Hematopoietic multipotent progenitor cell treated with erythropoietin and hydrocortisone succinate and interleukin-3 and kit ligand, for 17 days (in vitro differentiated cells): ENCODE data around the gene SLAIN2.
A peak's percentile ranks its signal among the peaks of the same experiment; 100 is the strongest.
"Not testable (repeated sequence)": the region's sequence is repeated elsewhere in the genome, so short reads cannot be mapped to it uniquely, and the experiment has no call there.

ENCODE experiments used
- DNase-seq: peaks from one replicate; pipeline ENCODE4 v3.0.0-alpha.2; 2015; ENCODE audit warnings: low spot score

Gene SLAIN2

GRCh38 chr4:48340965-48341775 is at the start of gene SLAIN2:
Gene SLAIN2, plus strand, starts transcription at chr4:48341529. Its CDS starts 211 bp downstream, at chr4:48341740.
- DNase-seq, result peak; percentile 96

- not testable (repeated sequence) for DNase-seq
Measured at GRCh38 chr4:48292218-48292790, 49.0 kb upstream of the SLAIN2 start.

- DNase-seq, result no peak
Measured at GRCh38 chr4:48295116-48295515, 46.2 kb upstream of the SLAIN2 start.

GRCh38 chr4:48296365-48296764 is 45.0 kb upstream of the SLAIN2 start:
- no peak for DNase-seq

- DNase-seq, result no peak
Measured at GRCh38 chr4:48297256-48297846, 44.0 kb upstream of the SLAIN2 start.

- no peak for DNase-seq
Measured at GRCh38 chr4:48299560-48299959, 41.8 kb upstream of the SLAIN2 start.

GRCh38 chr4:48300004-48300403 is 41.3 kb upstream of the SLAIN2 start:
- DNase-seq, result no peak

- DNase-seq, result no peak
Measured at GRCh38 chr4:48305508-48305907, 35.8 kb upstream of the SLAIN2 start.

- no peak for DNase-seq
Measured at GRCh38 chr4:48307528-48307927, 33.8 kb upstream of the SLAIN2 start.

GRCh38 chr4:48308901-48309300 is 32.4 kb upstream of the SLAIN2 start:
- no peak for DNase-seq

- no peak for DNase-seq
Measured at GRCh38 chr4:48311896-48312295, 29.4 kb upstream of the SLAIN2 start.

GRCh38 chr4:48314746-48315145 is 26.6 kb upstream of the SLAIN2 start:
- not testable (repeated sequence) for DNase-seq

- DNase-seq, result peak; percentile 69
Measured at GRCh38 chr4:48315728-48316630, 25.4 kb upstream of the SLAIN2 start.

- DNase-seq, result no peak
Measured at GRCh38 chr4:48321312-48321711, 20.0 kb upstream of the SLAIN2 start.

GRCh38 chr4:48322063-48322462 is 19.3 kb upstream of the SLAIN2 start:
- no peak for DNase-seq

- no peak for DNase-seq
Measured at GRCh38 chr4:48324281-48324680, 17.0 kb upstream of the SLAIN2 start.

- no peak for DNase-seq
Measured at GRCh38 chr4:48329193-48329592, 12.1 kb upstream of the SLAIN2 start.

- DNase-seq, result no peak
Measured at GRCh38 chr4:48329976-48330375, 11.4 kb upstream of the SLAIN2 start.

GRCh38 chr4:48331577-48332330 is 9.6 kb upstream of the SLAIN2 start:
- no peak for DNase-seq

- no peak for DNase-seq
Measured at GRCh38 chr4:48332661-48333060, 8.7 kb upstream of the SLAIN2 start.

- no peak for DNase-seq
Measured at GRCh38 chr4:48333587-48333986, 7.7 kb upstream of the SLAIN2 start.

GRCh38 chr4:48334236-48334635 is 7.1 kb upstream of the SLAIN2 start:
- DNase-seq, result no peak
